DOHH2 (cell line): ENCODE results near the gene N4BP3.

Source experiments
- EZH2phosphoT487 ChIP-seq: fragments of 200-600 bp; sonication (generic); IDR thresholded peaks from 2 replicates; pipeline ENCODE4 v1.6.1; 2017; ENCODE audit warnings: borderline replicate concordance, mild to moderate bottlenecking, antibody characterized with exemption, low read length, moderate library complexity, mixed read lengths
- TF ChIP-seq, protein P1 (sequence below): fragments of 200-600 bp; sonication (generic); IDR thresholded peaks from one replicate; pipeline ENCODE4 v1.5.1; 2014; ENCODE audit warnings: antibody characterized with exemption, mild to moderate bottlenecking, low read depth, low read length; ENCODE audit not compliant: poor library complexity, severe bottlenecking

- TF ChIP-seq, protein P1, sequence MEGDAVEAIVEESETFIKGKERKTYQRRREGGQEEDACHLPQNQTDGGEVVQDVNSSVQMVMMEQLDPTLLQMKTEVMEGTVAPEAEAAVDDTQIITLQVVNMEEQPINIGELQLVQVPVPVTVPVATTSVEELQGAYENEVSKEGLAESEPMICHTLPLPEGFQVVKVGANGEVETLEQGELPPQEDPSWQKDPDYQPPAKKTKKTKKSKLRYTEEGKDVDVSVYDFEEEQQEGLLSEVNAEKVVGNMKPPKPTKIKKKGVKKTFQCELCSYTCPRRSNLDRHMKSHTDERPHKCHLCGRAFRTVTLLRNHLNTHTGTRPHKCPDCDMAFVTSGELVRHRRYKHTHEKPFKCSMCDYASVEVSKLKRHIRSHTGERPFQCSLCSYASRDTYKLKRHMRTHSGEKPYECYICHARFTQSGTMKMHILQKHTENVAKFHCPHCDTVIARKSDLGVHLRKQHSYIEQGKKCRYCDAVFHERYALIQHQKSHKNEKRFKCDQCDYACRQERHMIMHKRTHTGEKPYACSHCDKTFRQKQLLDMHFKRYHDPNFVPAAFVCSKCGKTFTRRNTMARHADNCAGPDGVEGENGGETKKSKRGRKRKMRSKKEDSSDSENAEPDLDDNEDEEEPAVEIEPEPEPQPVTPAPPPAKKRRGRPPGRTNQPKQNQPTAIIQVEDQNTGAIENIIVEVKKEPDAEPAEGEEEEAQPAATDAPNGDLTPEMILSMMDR = no peak
- TF ChIP-seq EZH2phosphoT487 = no peak
These were observed 3.0 kb downstream of the N4BP3 start for GRCh38 chr5:178116143-178116885.
